Endothelial cell of umbilical vein (primary cell): ENCODE data around the gene KCNK10. TPM values are rescaled to one million over a fixed set of nuclear protein-coding genes. Genes with fewer than 3 reads are reported as not detected.

Source experiments
- BruUV-seq: library from RNA; stranded (reverse); fragments of 400-500 nt; replicated peaks from 2 replicates; lab custom pipeline; 2021; lab: Mats Ljungman, UMichigan
- CTCF ChIA-PET: fragments of 300-600, 350-600 bp; sonication (Branson Sonifier 250); formaldehyde crosslinking; loops from one replicate; lab custom pipeline; 2021; ENCODE audit warnings: antibody characterized with exemption, inconsistent platforms; lab: Charles Lee
- POLR2A ChIA-PET: fragments of 300-600, 350-600 bp; sonication (Branson Sonifier 250); formaldehyde crosslinking; loops from one replicate; lab custom pipeline; 2021; ENCODE audit warnings: antibody characterized with exemption, inconsistent platforms; lab: Charles Lee
- DNase-seq: peaks from one replicate; pipeline ENCODE4 v3.0.0-alpha.2; 2011; ENCODE audit warnings: low read depth, low spot score
- FAIRE-seq: peaks from 2 replicates; lab custom pipeline; 2011; peaks lifted over from hg19 to GRCh38; lab: Jason Lieb, UNC
- H2AFZ ChIP-seq: 2 replicates; pipeline ENCODE4 v1.6.0; 2012; ENCODE audit warnings: low read depth, low read length, control low read depth, inconsistent platforms
- H3K27ac ChIP-seq: 2 replicates; pipeline ENCODE4 v1.5.1; 2011; ENCODE audit warnings: low read depth, mild to moderate bottlenecking, control low read depth, low read length, moderate library complexity; ENCODE audit not compliant: insufficient read depth
- H3K27me3 ChIP-seq, 2 experiments: 2 replicates each; pipeline versions ENCODE4 v1.6.0 to v1.6.1; 2011; ENCODE audit warnings: low read length in 2 of 2, mixed read lengths in 1 of 2; ENCODE audit not compliant: control insufficient read depth in 2 of 2, insufficient read depth in 2 of 2
- H3K36me3 ChIP-seq, 2 experiments: 2 replicates in 1 of 2; 3 replicates in 1 of 2; pipeline ENCODE4 v1.5.1; 2011; ENCODE audit warnings: low read length in 2 of 2, mild to moderate bottlenecking in 1 of 2, moderate library complexity in 1 of 2; ENCODE audit not compliant: control insufficient read depth in 2 of 2, insufficient read depth in 2 of 2; ENCODE audit errors: extremely low read depth in 1 of 2
- H3K4me1 ChIP-seq: 3 replicates; pipeline ENCODE4 v1.5.1; 2011; ENCODE audit warnings: mild to moderate bottlenecking, low read length; ENCODE audit not compliant: control insufficient read depth, insufficient read depth; ENCODE audit errors: extremely low read depth
- H3K4me2 ChIP-seq: 2 replicates; pipeline ENCODE4 v1.6.1; 2011; ENCODE audit warnings: low read length, control low read depth, mixed read lengths; ENCODE audit not compliant: insufficient read depth
- H3K4me3 ChIP-seq, 3 experiments: fragments of 200-600 bp in 1 of 3; sonication (generic), shearing (Covaris generic) in 1 of 3; replicated peaks in 1 of 3; 2 replicates each; pipeline ENCODE4 v1.5.1; 2011 to 2016; ENCODE audit warnings: control low read depth in 3 of 3, low read length in 3 of 3, mild to moderate bottlenecking in 2 of 3, inconsistent platforms in 1 of 3, low read depth in 1 of 3, moderate library complexity in 1 of 3; ENCODE audit not compliant: insufficient read depth in 1 of 3
- H3K79me2 ChIP-seq: 2 replicates; pipeline ENCODE4 v1.6.0; 2012; ENCODE audit warnings: low read length, inconsistent platforms; ENCODE audit not compliant: control insufficient read depth, insufficient read depth
- H3K9ac ChIP-seq: replicated peaks from 2 replicates; pipeline ENCODE3; 2011; ENCODE audit warnings: low read length, control low read depth; ENCODE audit not compliant: insufficient read depth; ENCODE audit errors: extremely low read depth
- H3K9me1 ChIP-seq: replicated peaks from 3 replicates; pipeline ENCODE4 v1.6.0; 2011; ENCODE audit warnings: mild to moderate bottlenecking, low read length; ENCODE audit not compliant: control insufficient read depth, insufficient read depth; ENCODE audit errors: extremely low read depth
- H3K9me3 ChIP-seq: replicated peaks from 2 replicates; pipeline ENCODE4 v1.5.1; 2012; ENCODE audit warnings: low read length, inconsistent platforms; ENCODE audit not compliant: control insufficient read depth, insufficient read depth
- H4K20me1 ChIP-seq: replicated peaks from 2 replicates; pipeline ENCODE3; 2011; ENCODE audit warnings: mild to moderate bottlenecking, low read length; ENCODE audit not compliant: control insufficient read depth, insufficient read depth; ENCODE audit errors: extremely low read depth
- EZH2 ChIP-seq: IDR thresholded peaks from 2 replicates; pipeline ENCODE4 v1.6.1; 2012; ENCODE audit warnings: borderline replicate concordance, low read depth, mild to moderate bottlenecking, moderate library complexity, low read length, inconsistent platforms; ENCODE audit not compliant: severe bottlenecking
- FOS ChIP-seq: IDR thresholded peaks from 2 replicates; pipeline ENCODE4 v1.6.1; 2011; ENCODE audit warnings: mild to moderate bottlenecking, low read length, moderate library complexity, borderline replicate concordance; ENCODE audit not compliant: insufficient read depth
- GATA2 ChIP-seq: IDR thresholded peaks from 2 replicates; pipeline ENCODE4 v1.7.0; 2011; ENCODE audit warnings: low read depth, mild to moderate bottlenecking, moderate library complexity, mixed read lengths, low read length; ENCODE audit not compliant: insufficient read length, insufficient read depth
- JUN ChIP-seq: IDR thresholded peaks from 2 replicates; pipeline ENCODE4 v1.6.1; 2011; ENCODE audit warnings: borderline replicate concordance, low read depth; ENCODE audit not compliant: insufficient read length, insufficient read depth
- MYC ChIP-seq: IDR thresholded peaks from one replicate; pipeline ENCODE4 v1.6.1; 2011; ENCODE audit warnings: mild to moderate bottlenecking, low read depth, low read length
- POLR2A ChIP-seq: IDR thresholded peaks from 2 replicates; pipeline ENCODE4 v1.6.1; 2012; ENCODE audit warnings: low read depth, mild to moderate bottlenecking, control low read depth, low read length
- POLR2AphosphoS5 ChIP-seq: IDR thresholded peaks from 2 replicates; pipeline ENCODE4 v1.6.1; 2012; ENCODE audit warnings: low read depth, mild to moderate bottlenecking, control low read depth, low read length, moderate library complexity; ENCODE audit not compliant: insufficient read depth
- dilution Hi-C: fragments of 300-500 bp; cut with MboI; formaldehyde crosslinking; loops from one replicate; pipeline ENCODE4 v1.15.0; 2019; ENCODE audit warnings: low sequenced_read_pairs; ENCODE audit not compliant: extremely low pct_ligation_motif_present
- intact Hi-C: fragments of 100-400 bp; cut with micrococcal nuclease; formaldehyde crosslinking; loops from one replicate; pipeline ENCODE4 v1.10.0; 2022
- polyA plus RNA-seq, 4 experiments: library from polyadenylated mRNA; depleted of rRNA in 3 of 4; stranded (reverse) in 3 of 4; unstranded in 1 of 4; fragments of >200 nt; gene quantifications; 2 replicates each; pipeline versions ENCODE4 v1.2.1 to v1.2.3, GENCODE V29; 2011 to 2012; ENCODE audit warnings: missing spikeins in 1 of 4
- total RNA-seq: library from RNA; stranded (reverse); gene quantifications from 2 replicates; pipeline ENCODE4 v1.2.3, GENCODE V29; 2021
- TF ChIP-seq, protein P1 (sequence below): IDR thresholded peaks from 2 replicates; pipeline ENCODE4 v1.6.1; 2011; ENCODE audit not compliant: insufficient read depth, insufficient read length
- TF ChIP-seq, protein P2 (sequence below), 2 donors: IDR thresholded peaks; 1 replicate in 1 of 2; 2 replicates in 1 of 2; pipeline ENCODE4 v1.5.1; 2011; ENCODE audit warnings: low read length in 2 of 2, mild to moderate bottlenecking in 2 of 2, moderate library complexity in 2 of 2, control low read depth in 1 of 2, inconsistent platforms in 1 of 2, low read depth in 1 of 2; ENCODE audit not compliant: insufficient read depth in 1 of 2; ENCODE audit errors: extremely low read depth in 1 of 2

KCNK10 gene
- total and polyA plus RNA-seq, 2 donors (not counting 3 experiments of a cell fraction or from before 2014, with no cell fraction given): not detected

DNA sequence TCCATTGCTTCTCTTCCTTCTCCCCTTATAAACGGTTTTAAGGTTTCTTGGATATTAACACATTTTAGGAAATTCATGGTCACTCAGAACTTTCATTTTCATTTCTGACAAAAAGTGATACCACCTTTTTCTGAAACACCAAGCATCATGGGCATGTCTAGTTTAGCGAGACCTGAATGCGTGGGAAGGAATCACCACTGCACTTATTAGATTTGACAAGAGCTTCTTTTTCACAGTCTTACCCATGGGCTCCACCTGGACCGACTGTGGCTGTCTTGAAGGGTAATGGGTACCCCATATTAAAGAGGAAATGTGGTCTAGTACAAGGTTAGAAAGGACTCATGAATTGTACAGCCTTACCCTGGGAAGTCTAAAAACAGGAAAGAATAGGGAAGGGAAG, 95.4 kb downstream of the KCNK10 start:
- H3K9ac ChIP-seq: no peak overlapping the region
- no peaks in the 10 kb centered on the region for H3K9me1 ChIP-seq
- H3K27ac ChIP-seq: no peak overlapping the region
- H3K79me2 ChIP-seq: no peaks in the 10 kb centered on the region
- no peaks in the 10 kb centered on the region for H3K9me3 ChIP-seq
- no peak overlapping the region for H2AFZ ChIP-seq
- no TSS peak for BruUV-seq
- no peaks in the 10 kb centered on the region for H3K36me3 ChIP-seq
- TF ChIP-seq POLR2AphosphoS5: no peak
- TF ChIP-seq, protein P1, sequence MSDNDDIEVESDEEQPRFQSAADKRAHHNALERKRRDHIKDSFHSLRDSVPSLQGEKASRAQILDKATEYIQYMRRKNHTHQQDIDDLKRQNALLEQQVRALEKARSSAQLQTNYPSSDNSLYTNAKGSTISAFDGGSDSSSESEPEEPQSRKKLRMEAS: no peak
- TF ChIP-seq, protein P2, sequence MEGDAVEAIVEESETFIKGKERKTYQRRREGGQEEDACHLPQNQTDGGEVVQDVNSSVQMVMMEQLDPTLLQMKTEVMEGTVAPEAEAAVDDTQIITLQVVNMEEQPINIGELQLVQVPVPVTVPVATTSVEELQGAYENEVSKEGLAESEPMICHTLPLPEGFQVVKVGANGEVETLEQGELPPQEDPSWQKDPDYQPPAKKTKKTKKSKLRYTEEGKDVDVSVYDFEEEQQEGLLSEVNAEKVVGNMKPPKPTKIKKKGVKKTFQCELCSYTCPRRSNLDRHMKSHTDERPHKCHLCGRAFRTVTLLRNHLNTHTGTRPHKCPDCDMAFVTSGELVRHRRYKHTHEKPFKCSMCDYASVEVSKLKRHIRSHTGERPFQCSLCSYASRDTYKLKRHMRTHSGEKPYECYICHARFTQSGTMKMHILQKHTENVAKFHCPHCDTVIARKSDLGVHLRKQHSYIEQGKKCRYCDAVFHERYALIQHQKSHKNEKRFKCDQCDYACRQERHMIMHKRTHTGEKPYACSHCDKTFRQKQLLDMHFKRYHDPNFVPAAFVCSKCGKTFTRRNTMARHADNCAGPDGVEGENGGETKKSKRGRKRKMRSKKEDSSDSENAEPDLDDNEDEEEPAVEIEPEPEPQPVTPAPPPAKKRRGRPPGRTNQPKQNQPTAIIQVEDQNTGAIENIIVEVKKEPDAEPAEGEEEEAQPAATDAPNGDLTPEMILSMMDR (IDR thresholded peaks at IDR 0.05; ENCODE audit: extremely low read depth in 1 of 2, insufficient read depth in 1 of 2, low read depth in 1 of 2, low read length in 2 of 2): no peak
- H4K20me1 ChIP-seq: no peaks in the 10 kb centered on the region
- ChIA-PET CTCF (no interaction called here), POLR2A (no interaction called here)
- DNase-seq (no peak), FAIRE-seq (no peak)
- no peak overlapping the region for H3K4me2 ChIP-seq
- dilution Hi-C loops: no loop called here
- no peak overlapping the region for H3K4me3 ChIP-seq
- no peaks in the 10 kb centered on the region for H3K27me3 ChIP-seq
- intact Hi-C loops: no loop called here
- H3K4me1 ChIP-seq: no peaks in the 10 kb centered on the region

DNA sequence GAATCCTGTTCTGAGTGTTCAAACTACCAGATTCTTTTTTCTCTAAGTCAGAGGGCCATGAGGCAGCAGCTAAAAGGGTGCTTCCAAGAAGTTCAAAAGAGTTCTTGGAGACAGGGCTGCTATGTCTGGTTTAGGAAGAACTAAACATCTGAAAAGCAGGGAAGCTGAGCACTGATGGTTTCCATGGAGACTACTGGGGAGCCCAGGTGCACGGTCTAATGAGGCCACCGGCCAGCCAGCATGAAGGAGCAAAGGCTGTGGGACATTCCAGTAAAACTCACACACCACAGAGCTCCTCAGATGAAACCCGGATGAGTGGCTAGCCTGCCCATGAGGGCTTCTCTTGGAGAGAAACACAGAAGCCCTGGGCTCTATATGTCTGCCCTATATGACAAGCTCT, 97.3 kb downstream of the KCNK10 start:
- TF ChIP-seq JUN: no peak
- TF ChIP-seq POLR2A: no peak
- TF ChIP-seq, protein P1: no peak
- no peak for TF ChIP-seq FOS
- no peak for TF ChIP-seq POLR2AphosphoS5
- TF ChIP-seq, protein P2 (IDR thresholded peaks at IDR 0.05; ENCODE audit: extremely low read depth in 1 of 2, insufficient read depth in 1 of 2, low read depth in 1 of 2, low read length in 2 of 2): no peak
- no peak for TF ChIP-seq EZH2
- no peak for TF ChIP-seq GATA2
- no peak for TF ChIP-seq MYC
- Histone ChIP-seq H3K4me2 (no peak overlapping the region), H3K36me3 (no peaks in the 10 kb centered on the region), H3K4me1 (no peaks in the 10 kb centered on the region), H3K27ac (no peak overlapping the region), H3K4me3 (no peak overlapping the region), H2AFZ (no peak overlapping the region), H3K27me3 (no peaks in the 10 kb centered on the region), H4K20me1 (no peaks in the 10 kb centered on the region), H3K9me3 (no peaks in the 10 kb centered on the region), H3K9ac (no peak overlapping the region), H3K79me2 (no peaks in the 10 kb centered on the region), H3K9me1 (no peaks in the 10 kb centered on the region)
- intact Hi-C loops (no loop called here), dilution Hi-C loops (no loop called here)
- DNase-seq (no peak), FAIRE-seq (no peak)
- ChIA-PET POLR2A (no interaction called here), CTCF (interaction anchor here (2.1 kb wide), 1 partner anchor 36 kb away, joined by 9 read pairs; no protein-coding TSS in a partner anchor)
- BruUV-seq: no TSS peak
